Stimulated activated CD4-positive, alpha-beta T cell treated with anti-CD3 and anti-CD28 coated beads, Interleukin-2, amount 100 ng/mL, for 24 hours (primary cell): Measurements from ENCODE around the gene PARP14.
"Not testable (repeated sequence)": the region's sequence is repeated elsewhere in the genome, so short reads cannot be mapped to it uniquely, and the experiment has no call there.

Source experiments
- DNase-seq, 2 donors: peaks; one replicate each; pipeline ENCODE4 v3.0.0-alpha.2; 2020

PARP14 gene

GRCh38 chr3:122719273-122719921 lies 38.8 kb downstream of the PARP14 start:
- DNase-seq, result no peak

- no peak for DNase-seq
Observed at GRCh38 chr3:122725106-122725505, 44.5 kb downstream of the PARP14 start.

GRCh38 chr3:122727294-122727693 lies 46.7 kb downstream of the PARP14 start:
- no peak for DNase-seq

- no peak for DNase-seq
Observed at GRCh38 chr3:122727766-122728165, 47.1 kb downstream of the PARP14 start.

- DNase-seq, result no peak
Observed at GRCh38 chr3:122728186-122728585, 47.5 kb downstream of the PARP14 start.

- no peak for DNase-seq
Observed at GRCh38 chr3:122728756-122729514, 48.3 kb downstream of the PARP14 start.

GRCh38 chr3:122730240-122730639 lies 49.6 kb downstream of the PARP14 start:
- no peak for DNase-seq

GRCh38 chr3:122732682-122733525 lies 52.3 kb downstream of the PARP14 start:
- DNase-seq, result not testable (repeated sequence)

GRCh38 chr3:122739172-122739571 lies 58.5 kb downstream of the PARP14 start:
- DNase-seq, result no peak

- DNase-seq, result no peak
Observed at GRCh38 chr3:122742234-122742633, 61.6 kb downstream of the PARP14 start.

- no peak for DNase-seq
Observed at GRCh38 chr3:122743581-122744120, 63.0 kb downstream of the PARP14 start.

- no peak for DNase-seq
Observed at GRCh38 chr3:122745369-122746021, 64.9 kb downstream of the PARP14 start.

- DNase-seq, result not testable (repeated sequence)
Observed at GRCh38 chr3:122747295-122747694, 66.7 kb downstream of the PARP14 start.

GRCh38 chr3:122748347-122748746 lies 67.7 kb downstream of the PARP14 start:
- no peak for DNase-seq

- no peak for DNase-seq
Observed at GRCh38 chr3:122754929-122755328, 74.3 kb downstream of the PARP14 start.

GRCh38 chr3:122755491-122755890 lies 74.9 kb downstream of the PARP14 start:
- no peak for DNase-seq

- no peak for DNase-seq
Observed at GRCh38 chr3:122758877-122759560, 78.4 kb downstream of the PARP14 start.

GRCh38 chr3:122760453-122761271 lies 80.0 kb downstream of the PARP14 start:
- DNase-seq, result no peak

GRCh38 chr3:122766430-122766829 lies 85.8 kb downstream of the PARP14 start:
- no peak for DNase-seq

GRCh38 chr3:122767540-122768372 lies 87.1 kb downstream of the PARP14 start:
- no peak for DNase-seq
